K562 (cell line): ENCODE measurements around the gene EXOC2. TPM values are rescaled to one million over a fixed set of nuclear protein-coding genes. Genes with fewer than 3 reads are reported as not detected.
"Not testable (repeated sequence)": the region's sequence is repeated elsewhere in the genome, so short reads cannot be mapped to it uniquely, and the experiment has no call there.

Experiments used
- ATAC-seq: fragments of 200-7000 bp; cut with Tn5 transposase; 3 replicates; pipeline ENCODE4 v1.9.1; 2020; ENCODE audit warnings: moderate library complexity
- BruUV-seq: library from RNA; stranded (reverse); fragments of 400-500 nt; replicated peaks from 2 replicates; lab custom pipeline; 2021; lab: Mats Ljungman, UMichigan
- CTCF ChIA-PET: fragments of 300-600 bp; formaldehyde crosslinking; extraction: SDS; loops from one replicate; lab custom pipeline; 2021; ENCODE audit warnings: low intra/inter-chr PET ratio; lab: Yijun Ruan, JAX
- POLR2A ChIA-PET: fragments of 300-600, 350-650 bp; sonication (Branson Sonifier 250); formaldehyde crosslinking; extraction: SDS; loops from one replicate; lab custom pipeline; 2021; ENCODE audit warnings: antibody characterized with exemption, inconsistent platforms; lab: Yijun Ruan, JAX
- DNase-seq, 4 experiments: peaks; one replicate each; pipeline versions ENCODE4 v3.0.0 to v3.0.0-alpha.2; 2011 to 2018; ENCODE audit warnings: low spot score in 3 of 4, mixed read lengths in 3 of 4; ENCODE audit errors: extremely low read depth in 1 of 4
- FAIRE-seq: peaks from 2 replicates; lab custom pipeline; 2011; peaks lifted over from hg19 to GRCh38; lab: Jason Lieb, UNC
- H2AFZ ChIP-seq: 2 replicates; pipeline ENCODE4 v1.6.0; 2011; ENCODE audit warnings: low read depth, low read length, control low read depth, inconsistent platforms
- H3K27ac ChIP-seq: fragments of 200-600 bp; 3 replicates; pipeline ENCODE4 v1.8.0; 2011; ENCODE audit warnings: low read depth, mild to moderate bottlenecking, control low read depth, inconsistent platforms, low read length, moderate library complexity, mixed read lengths; ENCODE audit errors: extremely low read depth
- H3K27me3 ChIP-seq, 2 experiments: fragments of 300-600 bp in 1 of 2; 2 replicates in 1 of 2; 3 replicates in 1 of 2; pipeline versions ENCODE4 v1.6.0 to v1.8.0; 2011; ENCODE audit warnings: inconsistent platforms in 2 of 2, low read length in 2 of 2, mild to moderate bottlenecking in 1 of 2, mixed read lengths in 1 of 2, moderate library complexity in 1 of 2; ENCODE audit not compliant: control insufficient read depth in 2 of 2, insufficient read depth in 2 of 2
- H3K36me3 ChIP-seq: fragments of 300-600 bp; 3 replicates; pipeline ENCODE4 v1.8.0; 2011; ENCODE audit warnings: mild to moderate bottlenecking, low read length, inconsistent platforms; ENCODE audit not compliant: control insufficient read depth, insufficient read depth
- H3K4me1 ChIP-seq, 2 experiments: fragments of 200-600 bp in 1 of 2; replicated peaks in 1 of 2; 2 replicates in 1 of 2; 3 replicates in 1 of 2; pipeline versions ENCODE4 v1.5.1 to v1.8.0; 2011; ENCODE audit warnings: inconsistent platforms in 2 of 2, low read length in 2 of 2, mild to moderate bottlenecking in 1 of 2, mixed read lengths in 1 of 2, moderate library complexity in 1 of 2; ENCODE audit not compliant: control insufficient read depth in 2 of 2, insufficient read depth in 2 of 2
- H3K4me2 ChIP-seq: 2 replicates; pipeline ENCODE4 v1.6.1; 2011; ENCODE audit warnings: low read length, control low read depth, inconsistent platforms, mixed read lengths; ENCODE audit not compliant: insufficient read depth
- H3K4me3 ChIP-seq: fragments of 200-600 bp; sonication (generic), shearing (Covaris generic); 2 replicates; pipeline ENCODE4 v1.5.1; 2016; ENCODE audit warnings: control low read depth, inconsistent platforms
- H3K79me2 ChIP-seq: fragments of 200-600 bp; 3 replicates; pipeline ENCODE4 v1.8.0; 2011; ENCODE audit warnings: low read length, inconsistent platforms; ENCODE audit not compliant: control insufficient read depth, insufficient read depth
- H3K9ac ChIP-seq, 2 experiments: 2 replicates each; pipeline versions ENCODE4 v1.6.0 to v1.6.1; 2011; ENCODE audit warnings: low read depth in 2 of 2, low read length in 2 of 2, control low read depth in 1 of 2, inconsistent platforms in 1 of 2, mild to moderate bottlenecking in 1 of 2, mixed read lengths in 1 of 2; ENCODE audit not compliant: insufficient read depth in 1 of 2
- H3K9me1 ChIP-seq: one replicate; pipeline ENCODE4 v1.6.0; 2011; ENCODE audit warnings: inconsistent platforms, mild to moderate bottlenecking, low read length, moderate library complexity; ENCODE audit not compliant: control insufficient read depth, insufficient read depth
- H3K9me3 ChIP-seq: replicated peaks from 2 replicates; pipeline ENCODE4 v1.5.1; 2011; ENCODE audit warnings: low read depth, low read length, inconsistent platforms; ENCODE audit not compliant: control insufficient read depth, insufficient read depth
- H4K20me1 ChIP-seq: replicated peaks from 2 replicates; pipeline ENCODE4 v1.6.1; 2011; ENCODE audit warnings: low read length, inconsistent platforms, mixed read lengths; ENCODE audit not compliant: control insufficient read depth, insufficient read depth
- CTBP1 ChIP-seq: fragments of 450-650 bp; IDR thresholded peaks from 2 replicates; pipeline ENCODE4 v1.6.1; 2016; ENCODE audit warnings: borderline replicate concordance
- MEIS2 ChIP-seq: fragments of 450-650 bp; IDR thresholded peaks from 2 replicates; pipeline ENCODE4 v1.6.1; 2014; ENCODE audit warnings: mild to moderate bottlenecking; ENCODE audit not compliant: partially characterized antibody
- RCOR1 ChIP-seq, 2 experiments: IDR thresholded peaks; 2 replicates each; pipeline ENCODE4 v1.6.1; 2012; ENCODE audit warnings: low read depth in 2 of 2, low read length in 2 of 2, borderline replicate concordance in 1 of 2, improper control_type of control experiment in 1 of 2
- SPI1 ChIP-seq: IDR thresholded peaks from 2 replicates; pipeline ENCODE4 v1.6.1; 2011; ENCODE audit warnings: low read depth, low read length, control low read depth, borderline replicate concordance
- ZNF445 ChIP-seq: fragments of 250-450 bp; sonication (Bioruptor Pico); IDR thresholded peaks from 2 replicates; pipeline ENCODE4 v1.4.0; 2020; ENCODE audit warnings: low read depth, mild to moderate bottlenecking, moderate library complexity
- WGBS: fragments of 100-300 bp; shearing (Covaris generic); methylation state at CpG from one replicate; pipeline ENCODE4 v1.1.6; 2016; ENCODE audit warnings: low coverage, mixed read lengths; ENCODE audit not compliant: insufficient coverage; ENCODE audit errors: missing lambda C conversion rate; 5-methylcytosine and 5-hydroxymethylcytosine counted together
- in situ Hi-C: fragments of 300-500 bp; cut with MboI; formaldehyde crosslinking; loops from 4 replicates; pipeline ENCODE4 v1.15.0; 2018; ENCODE audit warnings: inconsistent platforms, mixed read lengths
- intact Hi-C: fragments of 100-400 bp; cut with micrococcal nuclease; formaldehyde crosslinking; loops from 2 replicates; pipeline ENCODE4 v1.14.2; 2022
- polyA plus RNA-seq, 8 experiments: library from polyadenylated mRNA; depleted of rRNA in 4 of 8; stranded (reverse) in 5 of 8; unstranded in 3 of 8; fragments of >200 nt; fragmentation: Nextera tagmentation in 2 of 8; fragmentation: Illumina TruSeq in 1 of 8; extraction: Ambion mirVana in 2 of 8; extraction: Trizol in 1 of 8; gene quantifications; 2 replicates each; pipeline versions ENCODE4 v1.2.1 to v1.2.3, GENCODE V29; 2011 to 2014; ENCODE audit warnings: inconsistent platforms in 1 of 8, missing spikeins in 1 of 8
- total RNA-seq, 7 experiments: library from RNA; depleted of rRNA in 6 of 7; stranded (reverse); fragments of >200 nt in 6 of 7; fragmentation: Illumina TruSeq in 2 of 7; extraction: Trizol in 2 of 7; gene quantifications; 2 replicates each; pipeline versions ENCODE4 v1.2.1 to v1.2.3, GENCODE V29; 2011 to 2021; ENCODE audit warnings: low replicate concordance in 1 of 7
- TF ChIP-seq, protein P1 (sequence below): fragments of 450-650 bp; IDR thresholded peaks from 2 replicates; pipeline ENCODE4 v1.6.1; 2016
- TF ChIP-seq, protein P2 (sequence below), 2 experiments: IDR thresholded peaks in 1 of 2; conservative IDR thresholded peaks in 1 of 2; 2 replicates each; pipeline ENCODE4 v1.6.1; 2016; ENCODE audit warnings: low read depth in 2 of 2, mild to moderate bottlenecking in 1 of 2, missing compliant biosample characterization in 1 of 2, missing genetic modification characterization in 1 of 2, moderate library complexity in 1 of 2

Gene EXOC2
- total and polyA plus RNA-seq, 9 of the 15 experiments (the other 6 are each of a cell fraction or from before 2014, with no cell fraction given): 12.2 to 30.2 (median 24.2) TPM

- no peak for TF ChIP-seq ZNF445 (CRISPR knock-in tag)
- TF ChIP-seq, all 486 proteins: peak for 4
Measured at GRCh38 chr6:665403-666267, 27.3 kb downstream of the EXOC2 start (continued).

- Histone ChIP-seq H3K4me1 (peaks cover 12 to 16% of the 10 kb centered on the region in 2 experiments), H3K79me2 (peaks cover 21% of the 10 kb centered on the region)
- H3K4me2 ChIP-seq, H3K9ac ChIP-seq, H3K27ac ChIP-seq, H3K9me1 ChIP-seq, H3K4me3 ChIP-seq, H3K27me3 ChIP-seq, H2AFZ ChIP-seq, H3K9me3 ChIP-seq, H3K36me3 ChIP-seq, ATAC-seq, FAIRE-seq, DNase-seq, BruUV-seq, intact Hi-C loops, H4K20me1 ChIP-seq, in situ Hi-C loops, CTCF ChIA-PET: not testable (repeated sequence)
- TF ChIP-seq, protein P1, sequence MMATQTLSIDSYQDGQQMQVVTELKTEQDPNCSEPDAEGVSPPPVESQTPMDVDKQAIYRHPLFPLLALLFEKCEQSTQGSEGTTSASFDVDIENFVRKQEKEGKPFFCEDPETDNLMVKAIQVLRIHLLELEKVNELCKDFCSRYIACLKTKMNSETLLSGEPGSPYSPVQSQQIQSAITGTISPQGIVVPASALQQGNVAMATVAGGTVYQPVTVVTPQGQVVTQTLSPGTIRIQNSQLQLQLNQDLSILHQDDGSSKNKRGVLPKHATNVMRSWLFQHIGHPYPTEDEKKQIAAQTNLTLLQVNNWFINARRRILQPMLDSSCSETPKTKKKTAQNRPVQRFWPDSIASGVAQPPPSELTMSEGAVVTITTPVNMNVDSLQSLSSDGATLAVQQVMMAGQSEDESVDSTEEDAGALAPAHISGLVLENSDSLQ: peak; percentile 70; the same call in 1 of the 2 replicates
- TF ChIP-seq, protein P2, sequence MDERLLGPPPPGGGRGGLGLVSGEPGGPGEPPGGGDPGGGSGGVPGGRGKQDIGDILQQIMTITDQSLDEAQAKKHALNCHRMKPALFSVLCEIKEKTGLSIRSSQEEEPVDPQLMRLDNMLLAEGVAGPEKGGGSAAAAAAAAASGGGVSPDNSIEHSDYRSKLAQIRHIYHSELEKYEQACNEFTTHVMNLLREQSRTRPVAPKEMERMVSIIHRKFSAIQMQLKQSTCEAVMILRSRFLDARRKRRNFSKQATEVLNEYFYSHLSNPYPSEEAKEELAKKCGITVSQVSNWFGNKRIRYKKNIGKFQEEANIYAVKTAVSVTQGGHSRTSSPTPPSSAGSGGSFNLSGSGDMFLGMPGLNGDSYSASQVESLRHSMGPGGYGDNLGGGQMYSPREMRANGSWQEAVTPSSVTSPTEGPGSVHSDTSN (CRISPR knock-in tag; IDR thresholded peaks at IDR 0.05; ENCODE audit: low read depth): not testable (repeated sequence)
- TF ChIP-seq, protein P2 (tag; conservative IDR thresholded peaks at IDR 0.05; ENCODE audit: low read depth): peak; percentile 61; the same call in 1 of the 2 replicates
- TF ChIP-seq CTBP1 (peak; percentile 41; the same call in 1 of the 2 replicates), SPI1 (peak; percentile 74; the same call in 1 of the 2 replicates), RCOR1 (IDR thresholded peaks at IDR 0.05; ENCODE audit: borderline replicate concordance in 1 of 2, low read depth in 2 of 2, low read length in 2 of 2) (peak in 1 of 2 experiments; percentile 57; a peak in 1 of 4 replicates), MEIS2 (peak; percentile 75)
- POLR2A ChIA-PET: interaction anchor here (0.8 kb wide), 1 partner anchor 320 kb away, joined by 4 read pairs; no protein-coding TSS in a partner anchor
- WGBS: 9% methylated on average over 4 of the region's 4 CpGs
Measured at GRCh38 chr6:663788-664187, 29.2 kb downstream of the EXOC2 start.
